A673 (cell line): Measurements from ENCODE around the gene CAMSAP1. TPM values are rescaled to one million over a fixed set of nuclear protein-coding genes. Genes with fewer than 3 reads are reported as not detected.
A peak's percentile ranks its signal among the peaks of the same experiment; 100 is the strongest.

Experiments
- BruUV-seq: library from RNA; stranded (reverse); fragments of 400-500 nt; replicated peaks from 2 replicates; lab custom pipeline; 2021; lab: Mats Ljungman, UMichigan
- CTCF ChIA-PET: fragments of 300-600 bp; sonication (Branson Sonifier 250); formaldehyde crosslinking; loops from one replicate; lab custom pipeline; 2022; ENCODE audit warnings: antibody characterized with exemption; lab: Charles Lee
- POLR2A ChIA-PET: fragments of 300-600 bp; sonication (Branson Sonifier 250); formaldehyde crosslinking; loops from one replicate; lab custom pipeline; 2022; ENCODE audit warnings: antibody characterized with exemption; ENCODE audit not compliant: low non-redundant PET; lab: Charles Lee
- DNase-seq: peaks from one replicate; pipeline ENCODE4 v3.0.0-alpha.2; 2015; ENCODE audit warnings: low spot score
- H3K27ac ChIP-seq: fragments of 200-600 bp; sonication (generic); 2 replicates; pipeline ENCODE4 v1.5.1; 2016; ENCODE audit warnings: mixed run types, low read depth, mild to moderate bottlenecking, mixed read lengths, antibody characterized with exemption, low read length; ENCODE audit not compliant: poor library complexity, severe bottlenecking
- H3K27me3 ChIP-seq: fragments of 200-600 bp; sonication (generic); replicated peaks from 2 replicates; pipeline ENCODE4 v1.6.1; 2017; ENCODE audit warnings: mixed run types, low read depth, mild to moderate bottlenecking, mixed read lengths, antibody characterized with exemption, low read length; ENCODE audit not compliant: insufficient read depth, poor library complexity
- H3K36me3 ChIP-seq: fragments of 200-600 bp; sonication (generic); 2 replicates; pipeline ENCODE4 v1.6.1; 2016; ENCODE audit warnings: mixed run types, mild to moderate bottlenecking, mixed read lengths, antibody characterized with exemption, low read length; ENCODE audit not compliant: insufficient read depth, poor library complexity, severe bottlenecking
- H3K4me1 ChIP-seq: fragments of 200-600 bp; sonication (generic); 2 replicates; pipeline ENCODE4 v1.6.1; 2017; ENCODE audit warnings: mixed run types, mild to moderate bottlenecking, mixed read lengths, antibody characterized with exemption, low read length; ENCODE audit not compliant: insufficient read depth, poor library complexity, severe bottlenecking
- H3K4me3 ChIP-seq: fragments of 200-600 bp; sonication (generic); 2 replicates; pipeline ENCODE4 v1.5.1; 2016; ENCODE audit warnings: low read depth, mixed run types, mild to moderate bottlenecking, mixed read lengths, low read length; ENCODE audit not compliant: poor library complexity, severe bottlenecking
- H3K9me3 ChIP-seq: fragments of 200-600 bp; sonication (generic); 2 replicates; pipeline ENCODE4 v1.6.1; 2016; ENCODE audit warnings: mixed run types, low read depth, mild to moderate bottlenecking, mixed read lengths, antibody characterized with exemption, low read length; ENCODE audit not compliant: poor library complexity, severe bottlenecking
- EZH2 ChIP-seq: fragments of 200-600 bp; sonication (generic); IDR thresholded peaks from 2 replicates; pipeline ENCODE4 v1.6.1; 2017; ENCODE audit warnings: borderline replicate concordance, low read depth, mild to moderate bottlenecking, mixed read lengths, antibody characterized with exemption, low read length; ENCODE audit not compliant: poor library complexity, severe bottlenecking
- intact Hi-C: fragments of 100-400 bp; cut with micrococcal nuclease; formaldehyde crosslinking; loops from one replicate; pipeline ENCODE4 v1.10.0; 2022; ENCODE audit not compliant: unreplicated experiment
- total RNA-seq: library from RNA; stranded (reverse); gene quantifications from 2 replicates; pipeline ENCODE4 v1.2.3, GENCODE V29; 2021
- TF ChIP-seq, protein P1 (sequence below): fragments of 300-800, 200-600 bp; sonication (generic); conservative IDR thresholded peaks from 2 replicates; pipeline ENCODE4 v1.5.1; 2017; ENCODE audit warnings: low read depth, mild to moderate bottlenecking, antibody characterized with exemption, low read length, moderate library complexity, mixed read lengths

Gene CAMSAP1
- total RNA-seq, 1 experiment from 2014 or later: 52.3 TPM

DNA sequence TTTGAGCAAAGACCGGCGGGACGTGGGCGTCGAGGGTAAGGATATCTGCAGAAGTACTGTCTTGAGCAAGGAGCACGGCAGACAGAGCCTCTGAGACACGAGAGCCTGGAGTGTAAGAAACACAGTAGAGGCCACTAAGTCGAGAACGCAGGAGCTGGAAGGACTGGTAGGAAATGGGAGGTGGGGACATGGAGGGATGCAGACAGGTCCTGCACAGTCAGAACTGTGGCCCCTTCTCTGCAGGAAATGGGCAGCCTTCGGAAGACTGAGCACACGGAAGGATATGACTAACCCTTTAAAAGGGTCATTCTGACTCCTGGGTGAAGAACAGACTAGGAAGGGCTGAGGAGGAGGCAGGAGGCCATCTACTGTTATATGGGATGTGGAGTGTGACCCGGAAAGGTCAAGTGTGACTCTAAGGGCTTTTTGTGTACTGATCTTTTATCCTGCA, 1.4 kb upstream of the CAMSAP1 start:
- BruUV-seq: TSS peak; percentile 49
- H3K9me3 ChIP-seq: peaks cover 13% of the 10 kb centered on the region
- intact Hi-C loops: no loop called here
- TF ChIP-seq, protein P1, sequence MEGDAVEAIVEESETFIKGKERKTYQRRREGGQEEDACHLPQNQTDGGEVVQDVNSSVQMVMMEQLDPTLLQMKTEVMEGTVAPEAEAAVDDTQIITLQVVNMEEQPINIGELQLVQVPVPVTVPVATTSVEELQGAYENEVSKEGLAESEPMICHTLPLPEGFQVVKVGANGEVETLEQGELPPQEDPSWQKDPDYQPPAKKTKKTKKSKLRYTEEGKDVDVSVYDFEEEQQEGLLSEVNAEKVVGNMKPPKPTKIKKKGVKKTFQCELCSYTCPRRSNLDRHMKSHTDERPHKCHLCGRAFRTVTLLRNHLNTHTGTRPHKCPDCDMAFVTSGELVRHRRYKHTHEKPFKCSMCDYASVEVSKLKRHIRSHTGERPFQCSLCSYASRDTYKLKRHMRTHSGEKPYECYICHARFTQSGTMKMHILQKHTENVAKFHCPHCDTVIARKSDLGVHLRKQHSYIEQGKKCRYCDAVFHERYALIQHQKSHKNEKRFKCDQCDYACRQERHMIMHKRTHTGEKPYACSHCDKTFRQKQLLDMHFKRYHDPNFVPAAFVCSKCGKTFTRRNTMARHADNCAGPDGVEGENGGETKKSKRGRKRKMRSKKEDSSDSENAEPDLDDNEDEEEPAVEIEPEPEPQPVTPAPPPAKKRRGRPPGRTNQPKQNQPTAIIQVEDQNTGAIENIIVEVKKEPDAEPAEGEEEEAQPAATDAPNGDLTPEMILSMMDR: no peak
- TF ChIP-seq EZH2: no peak
- H3K4me3 ChIP-seq: peak overlapping the region; percentile 65
- H3K27ac ChIP-seq: no peak overlapping the region
- ChIA-PET CTCF (no interaction called here), POLR2A (no interaction called here)
- H3K4me1 ChIP-seq: peaks cover 15% of the 10 kb centered on the region
- H3K36me3 ChIP-seq: peaks cover 34% of the 10 kb centered on the region
- DNase-seq: no peak
- no peaks in the 10 kb centered on the region for H3K27me3 ChIP-seq

DNA sequence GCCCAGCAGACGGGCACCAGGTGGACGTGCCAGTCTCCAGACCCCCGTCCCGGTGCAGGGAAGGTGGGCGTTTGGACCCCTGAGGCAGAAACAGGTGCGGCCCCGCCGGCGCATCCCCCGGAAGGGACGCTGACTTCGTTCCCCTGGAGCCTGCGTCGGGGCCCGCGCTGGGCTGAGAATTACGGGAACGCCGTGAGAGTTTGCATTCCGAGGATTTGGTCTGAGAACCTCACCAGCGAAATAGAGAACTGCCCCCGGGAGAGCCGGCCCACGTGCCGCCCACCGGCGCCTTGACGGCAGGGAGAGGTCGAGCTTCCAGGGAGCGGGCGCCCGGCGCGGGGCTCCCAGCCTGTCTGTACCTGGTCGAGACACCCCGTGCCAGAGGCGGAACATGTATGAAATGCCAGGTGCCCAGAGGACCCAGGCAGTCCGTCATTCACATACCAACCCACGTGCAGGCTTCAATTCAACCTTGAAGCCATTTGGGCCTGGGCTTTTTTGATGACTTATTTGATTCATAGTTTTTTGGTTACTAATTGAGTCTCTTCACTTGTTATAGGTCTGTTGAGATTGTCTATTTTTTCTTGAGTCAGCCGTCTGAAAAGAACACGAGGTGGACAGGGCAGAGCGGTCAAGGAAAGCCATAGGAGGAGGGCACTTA, 877 bp upstream of the CAMSAP1 start:
- CTCF ChIA-PET: interaction anchor here (0.6 to 1.0 kb wide), 2 partner anchors 53 to 236 kb away, joined by 5 to 8 read pairs; partner anchors contain the start of gene UBAC1
- TF ChIP-seq, protein P1: no peak
- no peak for TF ChIP-seq EZH2
- H3K27me3 ChIP-seq: no peaks in the 10 kb centered on the region
- DNase-seq: peak; percentile 39
- H3K27ac ChIP-seq: peak overlapping the region; percentile 76
- peaks cover 15% of the 10 kb centered on the region for H3K4me1 ChIP-seq
- H3K4me3 ChIP-seq: peak overlapping the region; percentile 65
- BruUV-seq: no TSS peak
- H3K36me3 ChIP-seq: peaks cover 29% of the 10 kb centered on the region
- H3K9me3 ChIP-seq: peaks cover 7% of the 10 kb centered on the region
- POLR2A ChIA-PET: no interaction called here
- intact Hi-C loops: no loop called here

DNA sequence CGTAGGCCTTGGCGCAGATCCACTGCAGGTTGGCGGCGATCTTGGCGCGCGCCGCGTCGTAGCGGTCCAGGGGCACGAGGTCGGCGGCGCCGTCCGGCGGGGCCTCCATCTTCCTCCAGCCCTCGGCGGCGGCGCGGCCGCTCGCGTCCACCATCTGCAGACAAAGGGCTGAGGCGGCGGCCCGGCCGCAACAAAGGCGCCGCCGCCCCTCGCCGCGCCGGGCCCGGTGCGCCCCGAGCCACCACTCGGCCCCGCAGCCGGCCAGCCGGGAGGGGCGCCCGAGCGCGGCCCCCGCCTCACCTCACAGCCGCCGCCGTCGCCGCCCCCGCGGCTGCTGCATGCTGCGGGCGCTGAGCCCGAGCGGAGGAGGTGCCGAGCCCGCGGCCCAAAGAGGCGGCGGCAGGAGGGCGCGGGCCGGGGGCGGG, 328 bp downstream of the CAMSAP1 start:
- no TSS peak for BruUV-seq
- Histone ChIP-seq H3K36me3 (peaks cover 20% of the 10 kb centered on the region), H3K9me3 (peaks cover 4% of the 10 kb centered on the region), H3K27ac (no peak overlapping the region), H3K4me3 (peak overlapping the region; percentile 67), H3K27me3 (no peaks in the 10 kb centered on the region), H3K4me1 (peaks cover 15% of the 10 kb centered on the region)
- no peak for TF ChIP-seq EZH2
- TF ChIP-seq, protein P1: no peak
- ChIA-PET CTCF (interaction anchor here (1.0 kb wide), 2 partner anchors 54 to 61 kb away, joined by 3 to 8 read pairs; partner anchors contain the start of gene UBAC1), POLR2A (interaction anchor here (0.7 kb wide), 1 partner anchor 52 kb away, joined by 4 read pairs; no protein-coding TSS in a partner anchor)
- DNase-seq: no peak
- intact Hi-C loops: no loop called here
